GM19193 (cell line): Measurements from ENCODE around the gene GAL3ST3.

ENCODE experiments used
- POLR2A ChIP-seq: IDR thresholded peaks from 4 replicates; pipeline ENCODE4 v1.6.1; 2011; ENCODE audit not compliant: insufficient read depth, insufficient read length; ENCODE audit errors: extremely low read depth

Gene GAL3ST3

GRCh38 chr11:66048547-66049323 is at the start of gene GAL3ST3:
GAL3ST3 (minus strand) TSS chr11:66049161; CDS start chr11:66045415, 3,746 bp downstream.
- TF ChIP-seq POLR2A: no peak

GRCh38 chr11:66090288-66090687 is 41.3 kb upstream of the GAL3ST3 start:
- TF ChIP-seq POLR2A: no peak

GRCh38 chr11:66089067-66089466 is 40.1 kb upstream of the GAL3ST3 start:
- no peak for TF ChIP-seq POLR2A

GRCh38 chr11:66087148-66087908 is 38.4 kb upstream of the GAL3ST3 start:
- TF ChIP-seq POLR2A: no peak

GRCh38 chr11:66084821-66085475 is 36.0 kb upstream of the GAL3ST3 start:
- no peak for TF ChIP-seq POLR2A

- TF ChIP-seq POLR2A: no peak
Measured at GRCh38 chr11:66083767-66084166, 34.8 kb upstream of the GAL3ST3 start.

GRCh38 chr11:66082946-66083698 is 34.2 kb upstream of the GAL3ST3 start:
- TF ChIP-seq POLR2A: no peak

GRCh38 chr11:66081505-66081904 is 32.5 kb upstream of the GAL3ST3 start:
- TF ChIP-seq POLR2A: no peak

- no peak for TF ChIP-seq POLR2A
Measured at GRCh38 chr11:66080055-66080817, 31.3 kb upstream of the GAL3ST3 start.

- no peak for TF ChIP-seq POLR2A
Measured at GRCh38 chr11:66077927-66078326, 29.0 kb upstream of the GAL3ST3 start.

- no peak for TF ChIP-seq POLR2A
Measured at GRCh38 chr11:66076561-66076960, 27.6 kb upstream of the GAL3ST3 start.

- no peak for TF ChIP-seq POLR2A
Measured at GRCh38 chr11:66075273-66075672, 26.3 kb upstream of the GAL3ST3 start.

GRCh38 chr11:66073669-66074068 is 24.7 kb upstream of the GAL3ST3 start:
- no peak for TF ChIP-seq POLR2A

- TF ChIP-seq POLR2A: no peak
Measured at GRCh38 chr11:66072518-66072917, 23.6 kb upstream of the GAL3ST3 start.
